H1 (cell line): ENCODE measurements around the gene HIPK1. TPM values are rescaled to one million over a fixed set of nuclear protein-coding genes. Genes with fewer than 3 reads are reported as not detected.

Source experiments
- CTCF ChIA-PET: fragments of 300-600 bp; sonication (Branson Sonifier 250); formaldehyde crosslinking; loops from one replicate; lab custom pipeline; 2021; ENCODE audit not compliant: partially characterized antibody; lab: Charles Lee
- POLR2A ChIA-PET: fragments of 300-600 bp; sonication (Branson Sonifier 250); formaldehyde crosslinking; loops from one replicate; lab custom pipeline; 2021; ENCODE audit warnings: inconsistent platforms; ENCODE audit not compliant: partially characterized antibody; lab: Charles Lee
- DNase-seq, 2 experiments: peaks; one replicate each; pipeline versions ENCODE4 v3.0.0 to v3.0.0-alpha.2; 2010 to 2022; ENCODE audit warnings: low spot score in 2 of 2, low read depth in 1 of 2, mixed read lengths in 1 of 2
- FAIRE-seq: peaks from 2 replicates; lab custom pipeline; 2011; peaks lifted over from hg19 to GRCh38; lab: Jason Lieb, UNC
- H2AFZ ChIP-seq: 2 replicates; pipeline ENCODE4 v1.8.1; 2012; ENCODE audit warnings: low read length, inconsistent platforms
- H2AK5ac ChIP-seq: 2 replicates; pipeline ENCODE4 v1.6.1; 2013; ENCODE audit warnings: low read depth, low read length
- H2BK120ac ChIP-seq: replicated peaks from 2 replicates; pipeline ENCODE3; 2013; ENCODE audit warnings: low read depth, low read length, inconsistent platforms
- H2BK12ac ChIP-seq: 2 replicates; pipeline ENCODE4 v1.6.1; 2013; ENCODE audit warnings: low read depth, low read length
- H2BK15ac ChIP-seq: 2 replicates; pipeline ENCODE4 v1.6.1; 2013; ENCODE audit warnings: low read length
- H2BK20ac ChIP-seq: 2 replicates; pipeline ENCODE4 v1.6.1; 2013; ENCODE audit warnings: low read length
- H2BK5ac ChIP-seq: 2 replicates; pipeline ENCODE4 v1.6.1; 2013; ENCODE audit warnings: low read depth, low read length
- H3K14ac ChIP-seq: 2 replicates; pipeline ENCODE4 v1.6.1; 2013; ENCODE audit warnings: inconsistent platforms; ENCODE audit not compliant: insufficient read length
- H3K18ac ChIP-seq: 2 replicates; pipeline ENCODE4 v1.6.1; 2013; ENCODE audit warnings: low read length; ENCODE audit errors: extremely low read depth
- H3K23ac ChIP-seq: 2 replicates; pipeline ENCODE4 v1.6.1; 2013; ENCODE audit warnings: inconsistent platforms; ENCODE audit not compliant: insufficient read length
- H3K23me2 ChIP-seq: 2 replicates; pipeline ENCODE4 v1.6.1; 2013; ENCODE audit warnings: low read depth, low read length
- H3K27ac ChIP-seq: 2 replicates; pipeline ENCODE4 v1.6.1; 2011; ENCODE audit warnings: low read depth, low read length, inconsistent platforms
- H3K27me3 ChIP-seq, 4 experiments: replicated peaks in 1 of 4; 1 replicate in 1 of 4; 2 replicates in 3 of 4; pipeline versions ENCODE4 v1.6.1 to v1.8.1; 2011 to 2013; ENCODE audit warnings: low read length in 3 of 4, mild to moderate bottlenecking in 3 of 4, inconsistent platforms in 2 of 4, mixed read lengths in 2 of 4, moderate library complexity in 1 of 4; ENCODE audit not compliant: control insufficient read depth in 3 of 4, insufficient read depth in 3 of 4; ENCODE audit errors: extremely low read depth in 1 of 4
- H3K36me3 ChIP-seq, 4 experiments: 2 replicates each; pipeline versions ENCODE4 v1.6.1 to v1.8.1; 2011 to 2013; ENCODE audit warnings: mild to moderate bottlenecking in 4 of 4, low read length in 3 of 4, moderate library complexity in 2 of 4, control low read depth in 1 of 4, inconsistent platforms in 1 of 4; ENCODE audit not compliant: insufficient read depth in 4 of 4, control insufficient read depth in 2 of 4
- H3K4ac ChIP-seq: replicated peaks from 2 replicates; pipeline ENCODE3; 2013; ENCODE audit warnings: low read length, low read depth, mixed read lengths, inconsistent platforms; ENCODE audit not compliant: insufficient read length
- H3K4me1 ChIP-seq, 4 experiments: replicated peaks in 1 of 4; 1 replicate in 1 of 4; 2 replicates in 3 of 4; pipeline versions ENCODE4 v1.6.1 to v1.8.1; 2011 to 2013; ENCODE audit warnings: low read length in 3 of 4, inconsistent platforms in 2 of 4, mixed read lengths in 1 of 4; ENCODE audit not compliant: insufficient read depth in 4 of 4, control insufficient read depth in 3 of 4
- H3K4me2 ChIP-seq, 2 experiments: 2 replicates each; pipeline versions ENCODE4 v1.6.1 to v1.8.1; 2011 to 2013; ENCODE audit warnings: low read depth in 2 of 2, low read length in 2 of 2, control low read depth in 1 of 2, inconsistent platforms in 1 of 2, mild to moderate bottlenecking in 1 of 2; ENCODE audit not compliant: insufficient read depth in 1 of 2
- H3K4me3 ChIP-seq, 4 experiments: fragments of 200-600, 300-600 bp in 1 of 4; sonication (generic), shearing (Covaris generic), sonication (Bioruptor Twin) in 1 of 4; 2 replicates each; pipeline versions ENCODE4 v1.5.1 to v1.8.1; 2011 to 2016; ENCODE audit warnings: low read length in 4 of 4, low read depth in 3 of 4, control low read depth in 2 of 4, inconsistent platforms in 2 of 4, mild to moderate bottlenecking in 2 of 4, mixed read lengths in 1 of 4, moderate library complexity in 1 of 4; ENCODE audit not compliant: insufficient read depth in 2 of 4; ENCODE audit errors: extremely low read depth in 1 of 4
- H3K56ac ChIP-seq: replicated peaks from 2 replicates; pipeline ENCODE3; 2013; ENCODE audit warnings: low read depth, mild to moderate bottlenecking, mixed read lengths, low read length, inconsistent platforms; ENCODE audit not compliant: insufficient read length
- H3K79me1 ChIP-seq: 2 replicates; pipeline ENCODE4 v1.6.1; 2013; ENCODE audit warnings: low read depth, low read length, control low read depth
- H3K79me2 ChIP-seq, 2 experiments: 2 replicates each; pipeline versions ENCODE4 v1.6.1 to v1.8.1; 2012 to 2013; ENCODE audit warnings: low read length in 2 of 2, mild to moderate bottlenecking in 2 of 2, inconsistent platforms in 1 of 2; ENCODE audit not compliant: insufficient read depth in 2 of 2, control insufficient read depth in 1 of 2
- H3K9ac ChIP-seq, 4 experiments: replicated peaks in 1 of 4; 1 replicate in 1 of 4; 2 replicates in 3 of 4; pipeline versions ENCODE4 v1.6.1 to v1.8.1; 2011 to 2013; ENCODE audit warnings: low read depth in 3 of 4, low read length in 3 of 4, control low read depth in 2 of 4, mild to moderate bottlenecking in 2 of 4, moderate library complexity in 2 of 4, inconsistent platforms in 1 of 4; ENCODE audit errors: extremely low read depth in 1 of 4
- H3K9me3 ChIP-seq, 2 experiments: 2 replicates each; pipeline versions ENCODE4 v1.6.1 to v1.8.1; 2012 to 2013; ENCODE audit warnings: mild to moderate bottlenecking in 2 of 2, moderate library complexity in 2 of 2, control low read depth in 1 of 2, inconsistent platforms in 1 of 2, low read depth in 1 of 2, low read length in 1 of 2, mixed read lengths in 1 of 2; ENCODE audit not compliant: insufficient read depth in 2 of 2
- H4K20me1 ChIP-seq, 2 experiments: replicated peaks in 1 of 2; 2 replicates each; pipeline versions ENCODE3 to v1.8.1; 2011 to 2013; ENCODE audit warnings: inconsistent platforms in 2 of 2, low read length in 2 of 2, mild to moderate bottlenecking in 1 of 2; ENCODE audit not compliant: insufficient read depth in 2 of 2, control insufficient read depth in 1 of 2
- H4K5ac ChIP-seq: 2 replicates; pipeline ENCODE4 v1.6.1; 2013; ENCODE audit warnings: low read length, low read depth, mixed read lengths, inconsistent platforms; ENCODE audit not compliant: insufficient read length
- H4K8ac ChIP-seq: 2 replicates; pipeline ENCODE4 v1.8.0; 2013; ENCODE audit warnings: mild to moderate bottlenecking, moderate library complexity, low read length, inconsistent platforms; ENCODE audit not compliant: insufficient read depth; ENCODE audit errors: extremely low read depth
- H4K91ac ChIP-seq: replicated peaks from 2 replicates; pipeline ENCODE3; 2013; ENCODE audit warnings: low read length, mixed read lengths, inconsistent platforms; ENCODE audit not compliant: insufficient read length
- CBX8 ChIP-seq: fragments of 300-800, 300-1000 bp; sonication (generic); IDR thresholded peaks from 2 replicates; pipeline ENCODE4 v1.7.1; 2016; ENCODE audit warnings: low read depth, low read length, borderline replicate concordance
- CHD2 ChIP-seq: IDR thresholded peaks from 2 replicates; pipeline ENCODE4 v1.6.1; 2012; ENCODE audit warnings: low read length, improper control_type of control experiment
- EGR1 ChIP-seq: IDR thresholded peaks from 2 replicates; pipeline ENCODE4 v1.6.1; 2011; ENCODE audit warnings: low read depth, low read length, borderline replicate concordance
- KDM5A ChIP-seq: fragments of 200-600 bp; IDR thresholded peaks from 2 replicates; pipeline ENCODE4 v1.7.1; 2012; ENCODE audit warnings: mild to moderate bottlenecking, low read length, inconsistent platforms, mixed read lengths
- RXRA ChIP-seq: IDR thresholded peaks from 2 replicates; pipeline ENCODE4 v1.6.1; 2011; ENCODE audit warnings: low read depth, mild to moderate bottlenecking, low read length, moderate library complexity; ENCODE audit not compliant: insufficient read depth
- TEAD4 ChIP-seq: IDR thresholded peaks from 2 replicates; pipeline ENCODE4 v1.6.1; 2012; ENCODE audit warnings: low read depth, low read length, inconsistent platforms, mixed read lengths
- polyA plus RNA-seq, 7 experiments: library from polyadenylated mRNA; depleted of rRNA in 3 of 7; stranded (reverse) in 5 of 7; unstranded in 2 of 7; fragments of >200 nt in 5 of 7; fragments of 200-250 nt in 2 of 7; gene quantifications; 1 replicate in 5 of 7; 2 replicates in 1 of 7; 4 replicates in 1 of 7; pipeline versions ENCODE4 v1.2.1 to v1.2.3, GENCODE V29; 2011 to 2013; ENCODE audit warnings: missing spikeins in 2 of 7, mixed read lengths in 2 of 7
- total RNA-seq: library from RNA; stranded (reverse); fragmentation: NEBNext Ultra II Directional; extraction: Animal tissue kit (Norgen Biotek cat#: 25700); gene quantifications from 2 replicates; pipeline ENCODE4 v1.2.1, GENCODE V29; 2021
- TF ChIP-seq, protein P1 (sequence below): IDR thresholded peaks from 2 replicates; pipeline ENCODE4 v1.6.1; 2012; ENCODE audit warnings: inconsistent platforms
- TF ChIP-seq, protein P2 (sequence below): IDR thresholded peaks from 2 replicates; pipeline ENCODE4 v1.6.1; 2011; ENCODE audit warnings: low read length, improper control_type of control experiment

HIPK1 gene
- total and polyA plus RNA-seq, 2 of the 8 experiments (the other 6 are each of a cell fraction or from before 2014, with no cell fraction given): 46.2 to 64.3 TPM

DNA sequence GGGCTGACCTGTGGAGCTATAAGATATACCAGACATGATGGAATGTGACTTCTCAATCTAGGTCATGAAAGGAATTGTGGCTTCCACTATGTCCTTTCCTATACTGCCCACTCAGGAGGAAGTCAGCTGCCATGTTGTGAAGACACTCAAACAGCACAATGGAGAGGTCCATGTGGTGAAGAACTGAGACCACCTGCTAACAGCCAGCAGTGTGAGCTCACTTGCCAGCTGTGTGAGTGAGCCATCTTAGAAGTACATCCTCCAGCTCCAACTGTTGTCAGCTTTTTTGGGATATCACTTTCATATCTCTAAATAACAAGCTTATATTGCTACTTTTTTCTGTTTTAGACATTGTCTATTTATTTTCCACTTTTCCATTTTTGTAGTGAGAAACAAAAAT lies 79.9 kb downstream of the HIPK1 start:
- Histone ChIP-seq H4K20me1 (no peaks in the 10 kb centered on the region), H3K27me3 (no peaks in the 10 kb centered on the region), H3K27ac (no peak overlapping the region), H2BK15ac (0 out of 2 replicates have a peak overlapping the region, but pooled peaks have one; percentile 2), H3K79me2 (no peaks in the 10 kb centered on the region), H3K23ac (no peak overlapping the region), H2BK5ac (no peak overlapping the region), H3K9me3 (no peaks in the 10 kb centered on the region; a peak in 2 of 4 replicates), H3K79me1 (no peaks in the 10 kb centered on the region), H3K4me3 (no peak overlapping the region), H3K23me2 (no peaks in the 10 kb centered on the region), H3K36me3 (no peaks in the 10 kb centered on the region), H2BK120ac (no peak overlapping the region), H4K5ac (no peak overlapping the region), H3K4ac (no peak overlapping the region), H3K4me1 (peaks cover 0 to 18% (median 7%) of the 10 kb centered on the region in 4 experiments; a peak in 4 of 7 replicates), H3K18ac (no peak overlapping the region), H2BK20ac (no peak overlapping the region), H2BK12ac (no peak overlapping the region), H4K91ac (no peak overlapping the region), H2AK5ac (no peak overlapping the region), H3K56ac (no peak overlapping the region), H4K8ac (no peak overlapping the region), H3K9ac (no peak overlapping the region), H3K14ac (no peak overlapping the region), H2AFZ (no peak overlapping the region), H3K4me2 (no peak overlapping the region)
- ChIA-PET CTCF (interaction anchor here (0.7 to 1.4 kb wide), 4 partner anchors 16 to 194 kb away, joined by 3 to 4 read pairs (median 4); no protein-coding TSS in a partner anchor), POLR2A (interaction anchor here (1.0 to 2.2 kb wide), 4 partner anchors 8 to 29 kb away, joined by 3 to 12 read pairs (median 6); no protein-coding TSS in a partner anchor)
- FAIRE-seq (peak; percentile 36), DNase-seq (no peak)
- TF ChIP-seq TEAD4: no peak
- TF ChIP-seq CHD2: no peak
- TF ChIP-seq KDM5A: no peak
- TF ChIP-seq RXRA: no peak
- TF ChIP-seq EGR1: no peak
- TF ChIP-seq, protein P1, sequence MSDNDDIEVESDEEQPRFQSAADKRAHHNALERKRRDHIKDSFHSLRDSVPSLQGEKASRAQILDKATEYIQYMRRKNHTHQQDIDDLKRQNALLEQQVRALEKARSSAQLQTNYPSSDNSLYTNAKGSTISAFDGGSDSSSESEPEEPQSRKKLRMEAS: no peak
- TF ChIP-seq, protein P2, sequence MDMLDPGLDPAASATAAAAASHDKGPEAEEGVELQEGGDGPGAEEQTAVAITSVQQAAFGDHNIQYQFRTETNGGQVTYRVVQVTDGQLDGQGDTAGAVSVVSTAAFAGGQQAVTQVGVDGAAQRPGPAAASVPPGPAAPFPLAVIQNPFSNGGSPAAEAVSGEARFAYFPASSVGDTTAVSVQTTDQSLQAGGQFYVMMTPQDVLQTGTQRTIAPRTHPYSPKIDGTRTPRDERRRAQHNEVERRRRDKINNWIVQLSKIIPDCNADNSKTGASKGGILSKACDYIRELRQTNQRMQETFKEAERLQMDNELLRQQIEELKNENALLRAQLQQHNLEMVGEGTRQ: no peak
- TF ChIP-seq CBX8: no peak
